Measurements from ENCODE around the gene RPL13A. TPM values are rescaled to one million over a fixed set of nuclear protein-coding genes. Genes with fewer than 3 reads are reported as not detected.

Gene RPL13A
- total RNA-seq, 1 donor from 2014 or later: 1,829 TPM

GRCh38 chr19:49489601-49490167, 2.3 kb downstream of the RPL13A start:
- peak overlapping the region; percentile 100 for H3K4me3 ChIP-seq
- no peaks in the 10 kb centered on the region for H3K9me3 ChIP-seq
- DNase-seq (no peak), ATAC-seq (no peak)
- no peaks in the 10 kb centered on the region for H3K27me3 ChIP-seq
- peaks cover 22% of the 10 kb centered on the region for H3K4me1 ChIP-seq
- intact Hi-C loops (cut with DNase I): no loop called here
- TF ChIP-seq, protein P1, sequence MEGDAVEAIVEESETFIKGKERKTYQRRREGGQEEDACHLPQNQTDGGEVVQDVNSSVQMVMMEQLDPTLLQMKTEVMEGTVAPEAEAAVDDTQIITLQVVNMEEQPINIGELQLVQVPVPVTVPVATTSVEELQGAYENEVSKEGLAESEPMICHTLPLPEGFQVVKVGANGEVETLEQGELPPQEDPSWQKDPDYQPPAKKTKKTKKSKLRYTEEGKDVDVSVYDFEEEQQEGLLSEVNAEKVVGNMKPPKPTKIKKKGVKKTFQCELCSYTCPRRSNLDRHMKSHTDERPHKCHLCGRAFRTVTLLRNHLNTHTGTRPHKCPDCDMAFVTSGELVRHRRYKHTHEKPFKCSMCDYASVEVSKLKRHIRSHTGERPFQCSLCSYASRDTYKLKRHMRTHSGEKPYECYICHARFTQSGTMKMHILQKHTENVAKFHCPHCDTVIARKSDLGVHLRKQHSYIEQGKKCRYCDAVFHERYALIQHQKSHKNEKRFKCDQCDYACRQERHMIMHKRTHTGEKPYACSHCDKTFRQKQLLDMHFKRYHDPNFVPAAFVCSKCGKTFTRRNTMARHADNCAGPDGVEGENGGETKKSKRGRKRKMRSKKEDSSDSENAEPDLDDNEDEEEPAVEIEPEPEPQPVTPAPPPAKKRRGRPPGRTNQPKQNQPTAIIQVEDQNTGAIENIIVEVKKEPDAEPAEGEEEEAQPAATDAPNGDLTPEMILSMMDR (IDR thresholded peaks at IDR 0.05): no peak
- H3K27ac ChIP-seq: peak overlapping the region; percentile 97
- peaks cover 48% of the 10 kb centered on the region for H3K36me3 ChIP-seq

DNA sequence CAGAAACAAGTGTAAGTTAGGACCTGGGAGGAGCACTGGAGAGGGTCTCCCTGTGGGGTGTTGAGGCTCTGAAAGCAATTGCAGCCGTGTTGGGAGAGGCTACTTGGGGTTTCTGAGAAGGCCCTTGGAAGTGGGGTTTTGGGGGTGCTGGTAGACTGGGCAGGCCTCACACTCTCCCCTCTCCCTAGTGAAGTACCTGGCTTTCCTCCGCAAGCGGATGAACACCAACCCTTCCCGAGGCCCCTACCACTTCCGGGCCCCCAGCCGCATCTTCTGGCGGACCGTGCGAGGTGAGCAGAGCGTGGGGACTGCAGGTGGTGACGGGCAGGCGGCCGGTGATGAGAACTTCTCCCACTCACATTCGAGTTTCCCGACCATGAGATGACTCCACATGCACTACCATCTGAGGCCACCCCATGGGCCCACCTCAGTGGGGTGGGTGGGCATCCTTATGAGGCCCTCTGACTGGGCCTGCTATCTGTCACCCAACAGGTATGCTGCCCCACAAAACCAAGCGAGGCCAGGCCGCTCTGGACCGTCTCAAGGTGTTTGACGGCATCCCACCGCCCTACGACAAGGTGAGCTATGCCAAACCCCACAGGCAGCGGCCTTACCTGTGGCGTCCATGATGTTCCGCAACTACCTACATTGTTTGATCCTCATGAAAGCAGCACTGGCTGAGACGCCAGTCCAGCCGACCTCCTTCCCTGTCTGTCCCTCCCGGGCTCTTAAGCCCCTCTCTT, 3.0 kb downstream of the RPL13A start:
- Histone ChIP-seq H3K27ac (peak overlapping the region; percentile 97), H3K4me3 (peak overlapping the region; percentile 100), H3K36me3 (peaks cover 48% of the 10 kb centered on the region), H3K4me1 (peaks cover 27% of the 10 kb centered on the region), H3K27me3 (no peaks in the 10 kb centered on the region), H3K9me3 (no peaks in the 10 kb centered on the region)
- TF ChIP-seq, protein P1 (IDR thresholded peaks at IDR 0.05): no peak
- no peak for DNase-seq
- ATAC-seq: no peak
- intact Hi-C loops (cut with DNase I): no loop called here

- H3K4me1 ChIP-seq: peaks cover 27% of the 10 kb centered on the region
- no peaks in the 10 kb centered on the region for H3K9me3 ChIP-seq
- H3K27me3 ChIP-seq: no peaks in the 10 kb centered on the region
- intact Hi-C loops (cut with DNase I): no loop called here
- H3K36me3 ChIP-seq: peaks cover 48% of the 10 kb centered on the region
- TF ChIP-seq, protein P1 (IDR thresholded peaks at IDR 0.05): no peak
- ATAC-seq: no peak
- no peak overlapping the region for H3K4me3 ChIP-seq
- no peak overlapping the region for H3K27ac ChIP-seq
- DNase-seq: no peak
These were observed 3.8 kb downstream of the RPL13A start for GRCh38 chr19:49491030-49491803.

- no peak for DNase-seq
- intact Hi-C loops (cut with DNase I): no loop called here
- Histone ChIP-seq H3K4me1 (peaks cover 28% of the 10 kb centered on the region), H3K36me3 (peaks cover 48% of the 10 kb centered on the region), H3K9me3 (no peaks in the 10 kb centered on the region), H3K27me3 (no peaks in the 10 kb centered on the region), H3K4me3 (no peak overlapping the region), H3K27ac (no peak overlapping the region)
- TF ChIP-seq, protein P1 (IDR thresholded peaks at IDR 0.05): no peak
- no peak for ATAC-seq
These were observed 4.6 kb downstream of the RPL13A start for GRCh38 chr19:49491804-49492572.

DNA sequence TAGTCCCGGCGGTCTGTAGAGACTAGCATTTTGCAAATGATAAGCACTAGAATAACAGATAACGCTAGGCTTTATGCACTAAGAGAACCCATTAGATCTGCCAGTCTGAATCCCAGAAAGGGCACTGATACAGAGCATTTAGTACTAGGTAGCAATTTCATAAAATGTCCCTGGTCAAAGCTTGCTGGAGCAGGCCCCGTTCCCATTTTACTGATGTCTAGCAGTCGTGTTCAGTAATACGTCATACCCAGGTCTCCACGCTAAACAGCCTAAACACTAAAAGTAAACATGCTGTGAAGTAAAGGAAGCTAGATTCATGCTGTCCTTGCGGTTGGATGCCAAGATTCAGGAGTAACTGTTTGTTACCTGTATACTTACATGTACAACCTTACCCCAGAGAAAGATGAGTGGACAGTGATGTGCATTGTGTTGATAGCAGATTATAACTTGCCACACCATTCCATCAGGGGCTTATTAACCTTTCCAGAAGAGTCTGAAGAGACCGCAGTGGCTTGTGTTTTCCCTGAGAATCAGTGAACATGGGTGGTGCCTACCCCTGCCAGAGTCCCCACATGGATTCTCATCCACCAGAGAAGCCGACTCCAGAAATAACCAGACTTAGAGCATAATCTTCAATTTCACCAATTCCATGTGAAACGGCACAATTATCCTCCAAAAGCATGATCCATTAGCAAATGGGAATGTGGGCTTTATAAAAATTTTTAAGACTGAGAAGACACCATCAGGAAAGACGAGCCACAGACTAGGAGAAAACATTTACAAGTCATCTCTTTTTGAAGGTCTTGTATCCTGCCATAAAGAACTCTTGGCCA, 5.4 kb downstream of the RPL13A start:
- no peak for ATAC-seq
- DNase-seq: no peak
- intact Hi-C loops (cut with DNase I): no loop called here
- Histone ChIP-seq H3K9me3 (no peaks in the 10 kb centered on the region), H3K4me1 (peaks cover 36% of the 10 kb centered on the region), H3K27ac (no peak overlapping the region), H3K4me3 (no peak overlapping the region), H3K27me3 (no peaks in the 10 kb centered on the region), H3K36me3 (peaks cover 56% of the 10 kb centered on the region)
- TF ChIP-seq, protein P1 (IDR thresholded peaks at IDR 0.05): no peak
